Measurements from ENCODE around the gene OLFM2. TPM values are rescaled to one million over a fixed set of nuclear protein-coding genes. Genes with fewer than 3 reads are reported as not detected.

Gene OLFM2
- total and polyA plus RNA-seq, 2 experiments from 2014 or later = 8.9 to 11.6 TPM

- Histone ChIP-seq H2AFZ (no peak overlapping the region), H3K79me2 (ENCODE audit: insufficient read depth) (no peaks in the 10 kb centered on the region), H3K9me2 (ENCODE audit: insufficient read depth) (no peaks in the 10 kb centered on the region), H3K4me2 (ENCODE audit: unreplicated experiment) (no peak overlapping the region), H3K9me3 (ENCODE audit: low read depth) (no peaks in the 10 kb centered on the region), H3K27me3 (replicated peaks; ENCODE audit: insufficient read depth) (no peaks in the 10 kb centered on the region), H3K9ac (no peak overlapping the region), H3F3A (ENCODE audit: insufficient read depth) (peaks cover 4% of the 10 kb centered on the region), H3K4me1 (ENCODE audit: insufficient read depth) (no peaks in the 10 kb centered on the region), H3K36me3 (ENCODE audit: low read depth) (no peaks in the 10 kb centered on the region), H3K27ac (no peak overlapping the region), H3K4me3 (no peak overlapping the region), H4K20me1 (ENCODE audit: insufficient read depth) (no peaks in the 10 kb centered on the region)
- in situ Hi-C loops (cut with MboI) = no loop called here
- DNase-seq = no peak
- 57 to 68% methylated on average over 6 of the region's 6 CpGs for WGBS, 2 experiments (ENCODE audit: low coverage in 1 of 2, low lambda C conversion rate in 2 of 2, missing lambda C conversion rate in 2 of 2)
- TF ChIP-seq EZH2phosphoT487 (IDR thresholded peaks at IDR 0.05; ENCODE audit: insufficient read depth, low read depth) (no peak), EZH2 (IDR thresholded peaks at IDR 0.05; ENCODE audit: insufficient read depth, poor library complexity, severe bottlenecking) (no peak)
These were observed 24.7 kb downstream of the OLFM2 start for GRCh38 chr19:9911524-9912185.

DNA sequence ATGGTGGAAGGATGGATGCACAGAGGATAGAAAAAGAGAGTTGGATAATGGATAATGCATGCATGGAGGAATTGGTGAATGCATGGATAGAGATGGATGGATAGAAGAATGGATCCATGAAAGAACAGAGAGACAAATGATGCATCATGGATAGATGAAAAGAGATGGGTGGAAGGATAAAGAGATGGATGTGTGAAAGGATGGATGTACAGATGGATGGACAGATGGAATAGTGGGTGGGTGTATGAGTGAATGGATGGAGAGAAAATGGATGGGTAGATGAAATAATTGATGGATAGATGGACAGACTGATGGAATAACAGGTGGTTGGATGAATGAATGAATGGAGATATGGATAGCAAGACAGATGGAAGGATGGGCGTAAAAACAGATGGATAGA, 25.7 kb downstream of the OLFM2 start:
- Histone ChIP-seq H3K9me2 (ENCODE audit: insufficient read depth) (no peaks in the 10 kb centered on the region), H3K4me3 (no peak overlapping the region), H2AFZ (no peak overlapping the region), H3K36me3 (ENCODE audit: low read depth) (no peaks in the 10 kb centered on the region), H3K27ac (no peak overlapping the region), H3K9me3 (ENCODE audit: low read depth) (no peaks in the 10 kb centered on the region), H3F3A (ENCODE audit: insufficient read depth) (peaks cover 4% of the 10 kb centered on the region), H3K4me2 (ENCODE audit: unreplicated experiment) (no peak overlapping the region), H4K20me1 (ENCODE audit: insufficient read depth) (no peaks in the 10 kb centered on the region), H3K79me2 (ENCODE audit: insufficient read depth) (no peaks in the 10 kb centered on the region), H3K9ac (no peak overlapping the region), H3K27me3 (replicated peaks; ENCODE audit: insufficient read depth) (no peaks in the 10 kb centered on the region), H3K4me1 (ENCODE audit: insufficient read depth) (no peaks in the 10 kb centered on the region)
- 81 to 87% methylated on average over 1 of the region's 1 CpG for WGBS, 2 experiments (ENCODE audit: low coverage in 1 of 2, low lambda C conversion rate in 2 of 2, missing lambda C conversion rate in 2 of 2)
- no peak for DNase-seq
- TF ChIP-seq EZH2phosphoT487 (IDR thresholded peaks at IDR 0.05; ENCODE audit: insufficient read depth, low read depth) (no peak), EZH2 (IDR thresholded peaks at IDR 0.05; ENCODE audit: insufficient read depth, poor library complexity, severe bottlenecking) (no peak)
- in situ Hi-C loops (cut with MboI) = no loop called here

DNA sequence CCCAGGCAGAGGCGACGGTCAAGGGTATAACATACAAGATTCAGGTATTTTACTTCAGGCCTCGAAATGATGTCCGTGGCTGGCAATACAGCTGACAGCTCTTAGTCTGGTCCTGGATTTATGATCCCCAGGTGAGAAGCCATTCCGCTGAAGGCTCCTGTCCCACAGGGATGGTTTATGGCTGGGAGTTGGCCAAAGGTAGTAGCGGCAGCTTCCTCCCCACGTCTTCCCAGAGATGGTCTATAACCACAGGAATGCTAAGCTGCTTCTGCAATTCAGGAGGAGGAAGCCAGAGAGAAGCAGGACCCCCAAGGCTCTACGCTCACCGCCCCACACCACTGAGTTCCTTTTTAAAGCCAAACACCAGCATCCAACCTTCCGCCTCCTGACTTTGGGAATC, 27.1 kb downstream of the OLFM2 start:
- Histone ChIP-seq H2AFZ (no peak overlapping the region), H3K4me2 (ENCODE audit: unreplicated experiment) (no peak overlapping the region), H3K9ac (no peak overlapping the region), H3K9me2 (ENCODE audit: insufficient read depth) (no peaks in the 10 kb centered on the region), H3K36me3 (ENCODE audit: low read depth) (no peaks in the 10 kb centered on the region), H3K79me2 (ENCODE audit: insufficient read depth) (no peaks in the 10 kb centered on the region), H3K9me3 (ENCODE audit: low read depth) (no peaks in the 10 kb centered on the region), H3K4me3 (no peak overlapping the region), H3K27me3 (replicated peaks; ENCODE audit: insufficient read depth) (no peaks in the 10 kb centered on the region), H3F3A (ENCODE audit: insufficient read depth) (no peaks in the 10 kb centered on the region; the same call in 1 of the 2 replicates), H4K20me1 (ENCODE audit: insufficient read depth) (no peaks in the 10 kb centered on the region), H3K4me1 (ENCODE audit: insufficient read depth) (no peaks in the 10 kb centered on the region), H3K27ac (no peak overlapping the region)
- no peak for DNase-seq
- in situ Hi-C loops (cut with MboI) = no loop called here
- 69% methylated on average over 10 of the region's 10 CpGs for WGBS, 2 experiments (ENCODE audit: low coverage in 1 of 2, low lambda C conversion rate in 2 of 2, missing lambda C conversion rate in 2 of 2)
- TF ChIP-seq EZH2phosphoT487 (IDR thresholded peaks at IDR 0.05; ENCODE audit: insufficient read depth, low read depth) (no peak), EZH2 (IDR thresholded peaks at IDR 0.05; ENCODE audit: insufficient read depth, poor library complexity, severe bottlenecking) (no peak)

GRCh38 chr19:9906475-9907087, 29.7 kb downstream of the OLFM2 start:
- H3F3A ChIP-seq (ENCODE audit: insufficient read depth) = no peaks in the 10 kb centered on the region
- H3K36me3 ChIP-seq (ENCODE audit: low read depth) = no peaks in the 10 kb centered on the region
- no peaks in the 10 kb centered on the region for H3K27me3 ChIP-seq (replicated peaks; ENCODE audit: insufficient read depth)
- WGBS, 2 experiments (ENCODE audit: low coverage in 1 of 2, low lambda C conversion rate in 2 of 2, missing lambda C conversion rate in 2 of 2) = 66 to 75% methylated on average over 13 to 15 of the region's 16 CpGs
- TF ChIP-seq EZH2phosphoT487 (IDR thresholded peaks at IDR 0.05; ENCODE audit: insufficient read depth, low read depth) (no peak), EZH2 (IDR thresholded peaks at IDR 0.05; ENCODE audit: insufficient read depth, poor library complexity, severe bottlenecking) (no peak)
- H3K9ac ChIP-seq = no peak overlapping the region
- H4K20me1 ChIP-seq (ENCODE audit: insufficient read depth) = no peaks in the 10 kb centered on the region
- no peaks in the 10 kb centered on the region for H3K9me3 ChIP-seq (ENCODE audit: low read depth)
- H3K4me1 ChIP-seq (ENCODE audit: insufficient read depth) = no peaks in the 10 kb centered on the region
- H2AFZ ChIP-seq = no peak overlapping the region
- in situ Hi-C loops (cut with MboI) = no loop called here
- no peak overlapping the region for H3K4me2 ChIP-seq (ENCODE audit: unreplicated experiment)
- DNase-seq = no peak
- H3K9me2 ChIP-seq (ENCODE audit: insufficient read depth) = no peaks in the 10 kb centered on the region
- no peaks in the 10 kb centered on the region for H3K79me2 ChIP-seq (ENCODE audit: insufficient read depth)
- no peak overlapping the region for H3K4me3 ChIP-seq
- no peak overlapping the region for H3K27ac ChIP-seq
